NB4 (cell line): ENCODE measurements around the gene VAT1.

Source experiments
- CTCF ChIP-seq: IDR thresholded peaks from one replicate; pipeline ENCODE4 v1.5.1; 2012; ENCODE audit warnings: low read depth, low read length
- POLR2A ChIP-seq: IDR thresholded peaks from 2 replicates; pipeline ENCODE4 v1.6.1; 2011; ENCODE audit warnings: mild to moderate bottlenecking; ENCODE audit not compliant: insufficient read length; ENCODE audit errors: extremely low read depth

- no peak for TF ChIP-seq POLR2A
- no peak for TF ChIP-seq CTCF
Measured at GRCh38 chr17:43030137-43030767, 8.1 kb upstream of the VAT1 start.
